Keratinocyte (primary cell): ENCODE data around the gene RPL38. TPM values are rescaled to one million over a fixed set of nuclear protein-coding genes. Genes with fewer than 3 reads are reported as not detected.

ENCODE experiments used
- DNase-seq: peaks from one replicate; pipeline ENCODE4 v3.0.0-alpha.2; 2011; ENCODE audit warnings: low read depth, missing footprints, low spot score
- FAIRE-seq: peaks from 2 replicates; lab custom pipeline; 2011; peaks lifted over from hg19 to GRCh38; lab: Jason Lieb, UNC
- H2AFZ ChIP-seq: 2 replicates; pipeline ENCODE4 v1.6.0; 2012; ENCODE audit warnings: low read length, control low read depth, inconsistent platforms; ENCODE audit not compliant: control insufficient read depth
- H3K27ac ChIP-seq: 2 replicates; pipeline ENCODE4 v1.5.1; 2011; ENCODE audit warnings: low read length; ENCODE audit not compliant: control insufficient read depth, insufficient read depth
- H3K27me3 ChIP-seq: 3 replicates; pipeline ENCODE4 v1.6.0; 2011; ENCODE audit warnings: low read length; ENCODE audit not compliant: control insufficient read depth, insufficient read depth; ENCODE audit errors: extremely low read depth
- H3K36me3 ChIP-seq, 2 experiments: 2 replicates in 1 of 2; 3 replicates in 1 of 2; pipeline ENCODE4 v1.5.1; 2011; ENCODE audit warnings: low read length in 2 of 2, mild to moderate bottlenecking in 1 of 2; ENCODE audit not compliant: control insufficient read depth in 2 of 2, insufficient read depth in 2 of 2; ENCODE audit errors: extremely low read depth in 1 of 2
- H3K4me1 ChIP-seq: 3 replicates; pipeline ENCODE4 v1.5.1; 2011; ENCODE audit warnings: low read length; ENCODE audit not compliant: control insufficient read depth, insufficient read depth; ENCODE audit errors: extremely low read depth
- H3K4me2 ChIP-seq: 3 replicates; pipeline ENCODE4 v1.6.0; 2011; ENCODE audit warnings: low read depth, low read length; ENCODE audit not compliant: control insufficient read depth, insufficient read depth; ENCODE audit errors: extremely low read depth
- H3K4me3 ChIP-seq, 3 experiments: fragments of 200-600 bp in 1 of 3; sonication (generic) in 1 of 3; 2 replicates in 2 of 3; 3 replicates in 1 of 3; pipeline ENCODE4 v1.5.1; 2011 to 2016; ENCODE audit warnings: low read length in 3 of 3, mild to moderate bottlenecking in 3 of 3, control low read depth in 2 of 3, inconsistent platforms in 1 of 3, low read depth in 1 of 3, mixed read lengths in 1 of 3, mixed run types in 1 of 3, moderate library complexity in 1 of 3; ENCODE audit not compliant: control insufficient read depth in 2 of 3, insufficient read depth in 2 of 3; ENCODE audit errors: extremely low read depth in 1 of 3
- H3K79me2 ChIP-seq: 2 replicates; pipeline ENCODE4 v1.6.0; 2012; ENCODE audit warnings: low read length; ENCODE audit not compliant: control insufficient read depth, insufficient read depth
- H3K9ac ChIP-seq: 3 replicates; pipeline ENCODE4 v1.6.0; 2011; ENCODE audit warnings: low read length; ENCODE audit not compliant: control insufficient read depth, insufficient read depth; ENCODE audit errors: extremely low read depth
- H3K9me1 ChIP-seq: 3 replicates; pipeline ENCODE4 v1.6.0; 2011; ENCODE audit warnings: low read length; ENCODE audit not compliant: control insufficient read depth, insufficient read depth; ENCODE audit errors: extremely low read depth
- H3K9me3 ChIP-seq: 2 replicates; pipeline ENCODE4 v1.5.1; 2012; ENCODE audit warnings: low read depth, low read length; ENCODE audit not compliant: control insufficient read depth
- H4K20me1 ChIP-seq: 3 replicates; pipeline ENCODE4 v1.6.0; 2011; ENCODE audit warnings: low read length; ENCODE audit not compliant: control insufficient read depth, insufficient read depth; ENCODE audit errors: extremely low read depth
- EZH2 ChIP-seq: IDR thresholded peaks from one replicate; pipeline ENCODE4 v1.6.1; 2012; ENCODE audit warnings: inconsistent platforms, mild to moderate bottlenecking, low read length, moderate library complexity
- dilution Hi-C: fragments of 300-500 bp; cut with MboI; formaldehyde crosslinking; loops from one replicate; pipeline ENCODE4 v1.7.0; 2020; ENCODE audit warnings: low sequenced_read_pairs; ENCODE audit not compliant: extremely low pct_ligation_motif_present
- polyA plus RNA-seq, 5 experiments: library from polyadenylated mRNA; depleted of rRNA in 3 of 5; stranded (reverse) in 3 of 5; stranded (forward) in 1 of 5; unstranded in 1 of 5; fragments of >200 nt; gene quantifications; 1 replicate in 1 of 5; 2 replicates in 3 of 5; 3 replicates in 1 of 5; pipeline versions ENCODE4 v1.2.1 to v1.2.3, GENCODE V29; 2011 to 2012; ENCODE audit warnings: missing spikeins in 2 of 5, low read depth in 1 of 5, low replicate concordance in 1 of 5
- TF ChIP-seq, protein P1 (sequence below), 3 experiments: IDR thresholded peaks in 1 of 3; conservative IDR thresholded peaks in 1 of 3; optimal IDR thresholded peaks in 1 of 3; 2 replicates in 2 of 3; 3 replicates in 1 of 3; pipeline versions ENCODE3 to v1.5.1; 2011; ENCODE audit warnings: low read length in 3 of 3, mild to moderate bottlenecking in 3 of 3, moderate library complexity in 2 of 3, control low read depth in 1 of 3, inconsistent platforms in 1 of 3; ENCODE audit not compliant: insufficient read depth in 2 of 3; ENCODE audit errors: extremely low read depth in 1 of 3

RPL38 gene
- polyA plus RNA-seq, 1 donor (not counting 4 experiments of a cell fraction or from before 2014, with no cell fraction given) = 1,779 TPM

DNA sequence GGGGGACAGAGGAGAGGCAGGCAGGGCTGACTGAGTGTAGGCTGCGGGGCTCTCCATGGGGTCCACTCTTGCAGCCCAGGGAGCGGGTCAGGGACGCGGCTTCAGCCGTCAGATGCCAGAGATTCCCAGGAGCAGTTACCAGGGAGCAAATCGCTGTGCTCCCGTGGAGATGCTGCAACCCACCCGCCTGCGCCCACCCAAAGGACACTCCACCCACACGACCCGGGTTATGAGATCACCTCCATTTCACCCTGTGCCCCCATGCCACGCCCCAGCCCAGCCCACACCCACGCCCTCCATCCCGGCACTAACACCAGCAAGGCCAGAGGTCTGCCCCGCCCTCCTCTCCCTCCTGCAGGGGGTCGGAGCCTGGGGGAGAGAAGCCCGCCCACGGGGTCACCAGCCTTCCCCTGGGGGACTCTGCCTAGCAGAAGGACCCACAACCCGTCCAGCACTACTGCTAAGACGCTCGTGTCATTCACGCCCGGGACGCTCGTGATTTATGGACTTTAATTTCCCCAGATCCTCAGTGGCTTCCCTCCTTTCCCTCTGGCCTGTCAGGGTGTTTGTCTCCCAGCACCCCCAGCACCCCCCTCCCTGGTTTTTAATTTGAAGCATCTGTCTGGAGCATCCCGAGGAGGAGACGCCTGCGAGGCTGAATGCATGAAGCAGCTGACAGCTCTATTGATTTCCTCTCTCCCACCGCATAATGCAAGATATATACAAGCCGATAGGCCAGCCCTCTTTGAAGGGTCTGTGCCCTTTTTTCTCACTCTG lies 6.7 kb upstream of the RPL38 start:
- H3K36me3 ChIP-seq = no peaks in the 10 kb centered on the region
- DNase-seq (no peak), FAIRE-seq (no peak)
- peaks cover 9% of the 10 kb centered on the region for H3K4me1 ChIP-seq
- TF ChIP-seq, protein P1, sequence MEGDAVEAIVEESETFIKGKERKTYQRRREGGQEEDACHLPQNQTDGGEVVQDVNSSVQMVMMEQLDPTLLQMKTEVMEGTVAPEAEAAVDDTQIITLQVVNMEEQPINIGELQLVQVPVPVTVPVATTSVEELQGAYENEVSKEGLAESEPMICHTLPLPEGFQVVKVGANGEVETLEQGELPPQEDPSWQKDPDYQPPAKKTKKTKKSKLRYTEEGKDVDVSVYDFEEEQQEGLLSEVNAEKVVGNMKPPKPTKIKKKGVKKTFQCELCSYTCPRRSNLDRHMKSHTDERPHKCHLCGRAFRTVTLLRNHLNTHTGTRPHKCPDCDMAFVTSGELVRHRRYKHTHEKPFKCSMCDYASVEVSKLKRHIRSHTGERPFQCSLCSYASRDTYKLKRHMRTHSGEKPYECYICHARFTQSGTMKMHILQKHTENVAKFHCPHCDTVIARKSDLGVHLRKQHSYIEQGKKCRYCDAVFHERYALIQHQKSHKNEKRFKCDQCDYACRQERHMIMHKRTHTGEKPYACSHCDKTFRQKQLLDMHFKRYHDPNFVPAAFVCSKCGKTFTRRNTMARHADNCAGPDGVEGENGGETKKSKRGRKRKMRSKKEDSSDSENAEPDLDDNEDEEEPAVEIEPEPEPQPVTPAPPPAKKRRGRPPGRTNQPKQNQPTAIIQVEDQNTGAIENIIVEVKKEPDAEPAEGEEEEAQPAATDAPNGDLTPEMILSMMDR (optimal IDR thresholded peaks at IDR 0.05 in 1 of 3, IDR thresholded peaks at IDR 0.05 in 1 of 3, conservative IDR thresholded peaks at IDR 0.05 in 1 of 3; ENCODE audit: extremely low read depth in 1 of 3, insufficient read depth in 2 of 3, low read length in 3 of 3) = no peak
- no peak for TF ChIP-seq EZH2
- H3K27ac ChIP-seq = no peak overlapping the region
- H3K79me2 ChIP-seq = no peaks in the 10 kb centered on the region
- H3K4me2 ChIP-seq = no peak overlapping the region
- H4K20me1 ChIP-seq = no peaks in the 10 kb centered on the region
- dilution Hi-C loops = no loop called here
- no peak overlapping the region for H3K4me3 ChIP-seq
- no peak overlapping the region for H2AFZ ChIP-seq
- no peaks in the 10 kb centered on the region for H3K9me1 ChIP-seq
- no peaks in the 10 kb centered on the region for H3K9me3 ChIP-seq
- H3K9ac ChIP-seq = no peak overlapping the region
- peaks cover 39% of the 10 kb centered on the region for H3K27me3 ChIP-seq

DNA sequence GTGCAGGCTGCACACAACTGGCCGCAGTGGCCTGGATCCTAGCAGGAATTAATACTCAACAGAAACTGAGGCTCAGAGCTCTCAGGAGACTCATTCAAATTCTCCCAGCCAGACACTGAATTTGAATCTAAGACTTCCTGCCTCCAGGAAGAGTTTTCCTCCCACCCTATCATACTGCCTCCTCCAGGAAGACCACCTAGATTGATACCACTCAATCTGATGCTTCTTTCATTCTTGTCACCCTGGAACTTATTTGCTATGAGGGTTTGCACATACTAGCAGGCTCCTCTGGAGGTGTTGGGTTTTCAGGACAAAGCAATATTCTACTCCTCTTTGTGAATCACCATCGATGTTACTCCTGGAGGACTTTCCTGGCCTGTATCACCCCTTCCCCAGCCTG lies 5.7 kb upstream of the RPL38 start:
- dilution Hi-C loops = no loop called here
- FAIRE-seq = no peak
- TF ChIP-seq EZH2 = no peak
- TF ChIP-seq, protein P1 (optimal IDR thresholded peaks at IDR 0.05 in 1 of 3, IDR thresholded peaks at IDR 0.05 in 1 of 3, conservative IDR thresholded peaks at IDR 0.05 in 1 of 3; ENCODE audit: extremely low read depth in 1 of 3, insufficient read depth in 2 of 3, low read length in 3 of 3) = no peak
- Histone ChIP-seq H3K36me3 (no peaks in the 10 kb centered on the region), H3K9me3 (no peaks in the 10 kb centered on the region), H3K4me1 (peaks cover 9% of the 10 kb centered on the region), H3K79me2 (no peaks in the 10 kb centered on the region), H3K4me2 (no peak overlapping the region), H4K20me1 (no peaks in the 10 kb centered on the region), H3K27ac (no peak overlapping the region), H3K4me3 (no peak overlapping the region), H2AFZ (no peak overlapping the region), H3K9me1 (no peaks in the 10 kb centered on the region), H3K27me3 (peaks cover 45% of the 10 kb centered on the region), H3K9ac (no peak overlapping the region)
- DNase-seq = no peak
